ENCODE measurements around the gene KIR3DL1.

DNA sequence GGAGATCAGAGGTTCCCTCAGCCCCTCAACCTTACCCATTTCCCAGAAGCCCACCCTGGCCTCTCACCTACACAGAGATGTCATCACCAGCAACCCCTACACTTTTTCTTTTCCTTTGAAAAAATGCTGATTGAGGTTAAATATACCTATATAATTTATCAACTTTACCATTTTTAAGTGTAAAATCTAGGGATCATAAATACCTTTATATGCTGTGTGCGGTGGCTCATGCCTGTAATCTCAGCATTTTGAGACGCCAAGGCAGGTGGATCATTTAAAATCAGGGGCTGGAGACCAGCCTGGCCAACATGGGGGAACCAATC is 9.8 kb upstream of the KIR3DL1 start:
- TF ChIP-seq POLR2A (IDR thresholded peaks at IDR 0.05; ENCODE audit: low read length) (no peak), GATA1 (IDR thresholded peaks at IDR 0.05; ENCODE audit: low read depth, low read length) (no peak)
